Glutamatergic neuron (in vitro differentiated cells): ENCODE measurements around the gene ZNF644. TPM values are rescaled to one million over a fixed set of nuclear protein-coding genes. Genes with fewer than 3 reads are reported as not detected.

Experiments
- DNase-seq: peaks from one replicate; pipeline ENCODE4 v3.0.0; 2022
- H3K27ac Mint-ChIP-seq: one replicate; pipeline ENCODE4 v1.8.0; 2020; ENCODE audit warnings: mild to moderate bottlenecking, mixed read lengths, inconsistent platforms; ENCODE audit not compliant: unreplicated experiment
- H3K27me3 Mint-ChIP-seq: one replicate; pipeline ENCODE4 v1.8.0; 2020; ENCODE audit warnings: mild to moderate bottlenecking, moderate library complexity, mixed read lengths, inconsistent platforms; ENCODE audit not compliant: unreplicated experiment
- H3K36me3 Mint-ChIP-seq: one replicate; pipeline ENCODE4 v1.8.0; 2020; ENCODE audit warnings: mild to moderate bottlenecking, mixed read lengths, inconsistent platforms; ENCODE audit not compliant: unreplicated experiment
- H3K4me1 Mint-ChIP-seq: one replicate; pipeline ENCODE4 v1.8.0; 2020; ENCODE audit warnings: mild to moderate bottlenecking, low read depth, mixed read lengths, inconsistent platforms; ENCODE audit not compliant: unreplicated experiment
- H3K4me3 Mint-ChIP-seq: one replicate; pipeline ENCODE4 v1.8.0; 2020; ENCODE audit warnings: mild to moderate bottlenecking, mixed read lengths, inconsistent platforms; ENCODE audit not compliant: unreplicated experiment
- H3K9me3 Mint-ChIP-seq: one replicate; pipeline ENCODE4 v1.8.0; 2020; ENCODE audit warnings: mild to moderate bottlenecking, moderate library complexity, mixed read lengths, inconsistent platforms; ENCODE audit not compliant: unreplicated experiment
- total RNA-seq: library from RNA; stranded (reverse); fragmentation: NEBNext Ultra II Directional; extraction: Animal tissue kit (Norgen Biotek cat#: 25700); gene quantifications from one replicate; pipeline ENCODE4 v1.2.1, GENCODE V29; 2021; ENCODE audit not compliant: unreplicated experiment
- TF ChIP-seq, protein P1 (sequence below): fragments of 200-600 bp; sonication (generic); IDR thresholded peaks from one replicate; pipeline ENCODE4 v1.5.0; 2021; ENCODE audit not compliant: partially characterized antibody, unreplicated experiment

Gene ZNF644
- total RNA-seq, 1 donor from 2014 or later, result 76.6 TPM

DNA sequence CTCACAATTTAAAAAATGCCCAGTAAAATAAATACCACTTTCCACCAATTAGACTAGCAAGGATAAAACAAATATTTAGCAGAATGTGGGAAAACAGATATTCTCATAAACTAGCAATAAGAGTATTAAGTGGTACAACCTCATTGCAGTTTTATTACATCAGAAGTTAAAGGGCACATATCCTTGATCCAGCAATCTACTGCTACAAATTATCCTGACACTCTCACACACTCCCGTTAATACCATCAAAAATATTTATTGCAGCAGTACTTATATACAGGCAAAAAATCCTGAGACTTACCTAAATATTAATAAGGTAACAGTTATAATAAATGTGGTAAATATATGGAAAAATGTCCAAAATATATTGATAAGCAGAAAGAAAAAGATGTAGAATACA lies 44.3 kb downstream of the ZNF644 start:
- DNase-seq, result no peak
- no peak overlapping the region for H3K27ac Mint-ChIP-seq
- peaks cover 3% of the 10 kb centered on the region for H3K27me3 Mint-ChIP-seq
- TF ChIP-seq, protein P1, sequence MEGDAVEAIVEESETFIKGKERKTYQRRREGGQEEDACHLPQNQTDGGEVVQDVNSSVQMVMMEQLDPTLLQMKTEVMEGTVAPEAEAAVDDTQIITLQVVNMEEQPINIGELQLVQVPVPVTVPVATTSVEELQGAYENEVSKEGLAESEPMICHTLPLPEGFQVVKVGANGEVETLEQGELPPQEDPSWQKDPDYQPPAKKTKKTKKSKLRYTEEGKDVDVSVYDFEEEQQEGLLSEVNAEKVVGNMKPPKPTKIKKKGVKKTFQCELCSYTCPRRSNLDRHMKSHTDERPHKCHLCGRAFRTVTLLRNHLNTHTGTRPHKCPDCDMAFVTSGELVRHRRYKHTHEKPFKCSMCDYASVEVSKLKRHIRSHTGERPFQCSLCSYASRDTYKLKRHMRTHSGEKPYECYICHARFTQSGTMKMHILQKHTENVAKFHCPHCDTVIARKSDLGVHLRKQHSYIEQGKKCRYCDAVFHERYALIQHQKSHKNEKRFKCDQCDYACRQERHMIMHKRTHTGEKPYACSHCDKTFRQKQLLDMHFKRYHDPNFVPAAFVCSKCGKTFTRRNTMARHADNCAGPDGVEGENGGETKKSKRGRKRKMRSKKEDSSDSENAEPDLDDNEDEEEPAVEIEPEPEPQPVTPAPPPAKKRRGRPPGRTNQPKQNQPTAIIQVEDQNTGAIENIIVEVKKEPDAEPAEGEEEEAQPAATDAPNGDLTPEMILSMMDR, result no peak
- H3K36me3 Mint-ChIP-seq, result peaks cover 4% of the 10 kb centered on the region
- H3K4me3 Mint-ChIP-seq, result no peak overlapping the region
- peaks cover 5% of the 10 kb centered on the region for H3K4me1 Mint-ChIP-seq
- H3K9me3 Mint-ChIP-seq, result no peaks in the 10 kb centered on the region

DNA sequence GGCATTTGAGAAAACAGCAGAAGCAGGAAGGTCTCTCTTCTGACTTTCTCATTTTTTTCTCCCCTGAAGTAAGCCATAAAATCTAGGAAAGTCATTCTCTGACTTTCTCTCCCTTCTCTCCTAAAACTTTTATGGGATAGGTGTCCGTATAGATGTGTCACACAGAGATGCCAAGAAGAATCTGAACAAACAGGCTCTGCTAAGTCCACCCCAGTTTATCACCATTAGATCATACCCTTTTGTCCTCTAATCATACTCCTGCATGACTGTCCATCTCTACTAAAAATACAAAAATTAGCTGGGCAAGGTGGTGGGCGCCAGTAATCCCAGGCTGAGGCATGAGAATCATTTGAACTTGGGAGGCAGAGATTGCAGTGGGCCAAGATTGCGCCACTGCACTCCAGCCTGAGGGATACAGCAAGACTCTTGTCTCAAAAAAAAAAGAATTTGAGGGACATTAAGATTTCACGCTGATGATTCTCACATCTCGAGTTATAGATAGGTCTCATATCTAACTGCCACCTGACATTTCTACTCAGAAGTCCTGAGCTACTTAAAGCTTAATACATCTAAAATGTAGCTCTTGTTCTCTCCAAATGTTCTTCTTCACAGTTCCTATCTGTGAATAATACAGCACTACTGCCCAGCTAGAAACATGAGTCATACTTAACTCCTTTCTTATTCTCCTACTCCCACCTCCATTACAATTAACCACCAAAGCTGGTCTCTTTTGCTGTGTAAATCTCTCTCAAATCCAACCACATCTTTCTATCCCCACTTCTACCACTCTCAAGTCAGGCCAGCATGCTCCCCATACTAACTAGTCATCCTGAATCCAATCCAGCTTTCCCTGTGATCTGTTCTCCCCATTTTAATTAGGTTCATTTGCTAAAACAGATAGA lies 47.7 kb downstream of the ZNF644 start:
- peak overlapping the region; percentile 15 for H3K27ac Mint-ChIP-seq
- peaks cover 5% of the 10 kb centered on the region for H3K4me1 Mint-ChIP-seq
- H3K27me3 Mint-ChIP-seq, result peaks cover 3% of the 10 kb centered on the region
- H3K9me3 Mint-ChIP-seq, result peaks cover 2% of the 10 kb centered on the region
- H3K4me3 Mint-ChIP-seq, result no peak overlapping the region
- no peak for DNase-seq
- H3K36me3 Mint-ChIP-seq, result peaks cover 4% of the 10 kb centered on the region
- TF ChIP-seq, protein P1, result no peak

DNA sequence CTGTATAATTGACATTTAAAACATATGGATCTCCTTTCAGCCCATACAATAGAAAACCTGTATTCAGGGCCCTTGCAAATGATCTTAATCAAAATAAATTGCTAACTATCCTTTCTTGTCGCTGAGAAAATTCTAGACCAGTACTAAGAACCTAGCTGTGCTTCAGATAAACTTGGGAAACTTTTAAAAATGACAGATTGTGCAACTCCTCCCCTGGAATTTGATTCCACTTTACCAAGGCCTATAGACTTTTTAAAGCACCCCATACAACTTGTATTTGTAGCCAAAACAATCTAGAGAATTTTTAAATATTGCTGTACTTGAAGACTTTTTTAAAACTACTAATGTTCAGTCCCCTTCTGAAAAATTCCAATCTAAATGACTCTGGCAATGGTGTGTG lies 51.6 kb downstream of the ZNF644 start:
- Mint-ChIP-seq H3K9me3 (peaks cover 2% of the 10 kb centered on the region), H3K36me3 (no peaks in the 10 kb centered on the region), H3K27me3 (peaks cover 6% of the 10 kb centered on the region), H3K4me3 (no peak overlapping the region), H3K27ac (no peak overlapping the region), H3K4me1 (peaks cover 5% of the 10 kb centered on the region)
- no peak for DNase-seq
- TF ChIP-seq, protein P1, result no peak

DNA sequence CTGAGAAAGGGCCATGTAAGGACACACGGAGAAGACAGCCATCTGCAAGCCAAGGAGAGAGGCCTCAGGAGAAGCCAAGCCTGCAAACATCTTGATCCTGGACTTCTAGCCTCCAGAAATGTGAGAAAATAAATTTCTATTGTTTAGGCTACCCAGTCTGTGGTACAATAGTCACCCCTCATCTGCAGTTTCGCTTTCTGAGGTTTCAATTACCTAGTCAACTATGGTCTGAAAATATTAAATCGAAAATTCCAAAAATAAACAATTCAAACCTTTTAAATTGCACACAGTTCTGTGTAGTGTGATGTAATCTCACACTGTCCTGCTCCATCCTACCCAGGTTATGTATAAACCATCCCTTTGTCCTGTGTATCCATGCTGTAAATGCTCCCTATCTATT lies 52.6 kb downstream of the ZNF644 start:
- Mint-ChIP-seq H3K4me1 (no peaks in the 10 kb centered on the region), H3K9me3 (peaks cover 2% of the 10 kb centered on the region), H3K27me3 (peaks cover 2% of the 10 kb centered on the region), H3K4me3 (no peak overlapping the region), H3K36me3 (no peaks in the 10 kb centered on the region), H3K27ac (no peak overlapping the region)
- no peak for DNase-seq
- TF ChIP-seq, protein P1, result no peak

DNA sequence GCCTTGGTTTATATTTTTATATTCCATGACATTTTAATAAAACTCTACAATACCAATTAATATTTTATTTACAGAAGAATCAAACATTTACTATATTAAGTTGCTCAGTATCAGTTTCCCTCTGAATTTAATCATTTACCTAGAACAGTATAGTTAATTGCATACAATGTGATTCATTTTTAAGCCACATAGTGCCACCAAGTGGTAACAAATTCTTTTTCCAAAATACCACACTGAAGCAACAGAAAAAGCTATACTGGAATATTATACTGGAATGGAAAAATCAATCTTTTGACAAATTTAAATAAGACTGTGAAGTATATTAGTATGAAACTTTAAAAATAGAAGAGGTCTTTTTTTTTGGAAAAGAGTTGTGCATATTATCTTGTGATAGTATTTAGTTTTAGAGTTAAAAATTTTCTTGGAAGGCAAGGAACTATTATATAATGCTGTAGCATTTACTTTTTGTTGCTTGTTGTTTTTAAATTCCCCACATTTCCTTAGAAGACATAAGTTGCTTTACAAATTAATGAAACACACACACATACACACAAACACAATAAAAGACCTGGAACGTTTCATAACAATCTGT lies 57.3 kb downstream of the ZNF644 start:
- TF ChIP-seq, protein P1, result no peak
- Mint-ChIP-seq H3K36me3 (no peaks in the 10 kb centered on the region), H3K4me1 (peaks cover 2% of the 10 kb centered on the region), H3K27me3 (peaks cover 2% of the 10 kb centered on the region), H3K9me3 (no peaks in the 10 kb centered on the region), H3K27ac (no peak overlapping the region), H3K4me3 (no peak overlapping the region)
- no peak for DNase-seq
